B cell (primary cell): Measurements from ENCODE around the gene TF. TPM values are rescaled to one million over a fixed set of nuclear protein-coding genes. Genes with fewer than 3 reads are reported as not detected.

ENCODE experiments used
- ATAC-seq: fragments of 200-7000 bp; cut with Tn5 transposase; one replicate; pipeline ENCODE4 v1.10.0; 2021; ENCODE audit warnings: low read depth, mild to moderate bottlenecking, moderate number of reproducible peaks, moderate library complexity
- CTCF ChIA-PET: fragments of 350-600 bp; sonication (Branson Sonifier 250); formaldehyde crosslinking; loops from one replicate; lab custom pipeline; 2021; ENCODE audit warnings: antibody characterized with exemption, inconsistent platforms; lab: Charles Lee
- POLR2A ChIA-PET: fragments of 350-600 bp; sonication (Branson Sonifier 250); formaldehyde crosslinking; loops from one replicate; lab custom pipeline; 2021; ENCODE audit warnings: antibody characterized with exemption; lab: Charles Lee
- DNase-seq: peaks from one replicate; pipeline ENCODE4 v3.0.0; 2013
- H2AFZ ChIP-seq: 2 replicates; pipeline ENCODE4 v1.6.1; 2012; ENCODE audit warnings: mild to moderate bottlenecking, low read depth, low read length; ENCODE audit not compliant: insufficient read depth, poor library complexity, severe bottlenecking
- H3K27ac ChIP-seq, 2 donors: 1 replicate in 1 of 2; 2 replicates in 1 of 2; pipeline ENCODE4 v1.5.1; 2012 to 2013; ENCODE audit warnings: low read length in 2 of 2, mild to moderate bottlenecking in 2 of 2, moderate library complexity in 1 of 2
- H3K27me3 ChIP-seq, 4 experiments: fragments of 200-600 bp in 1 of 4; sonication (generic) in 1 of 4; replicated peaks in 1 of 4; 1 replicate in 2 of 4; 2 replicates in 2 of 4; pipeline versions ENCODE4 v1.6.1 to v1.7.0; 2013 to 2016; ENCODE audit warnings: low read length in 3 of 4, mild to moderate bottlenecking in 2 of 4, mixed read lengths in 1 of 4, moderate library complexity in 1 of 4; ENCODE audit not compliant: insufficient read depth in 4 of 4, control insufficient read depth in 3 of 4; ENCODE audit errors: control extremely low read depth in 1 of 4
- H3K36me3 ChIP-seq, 2 experiments: replicated peaks in 1 of 2; 1 replicate in 1 of 2; 2 replicates in 1 of 2; pipeline versions ENCODE4 v1.6.1 to v1.7.1; 2013; ENCODE audit warnings: low read length in 1 of 2; ENCODE audit not compliant: insufficient read depth in 2 of 2, control insufficient read depth in 1 of 2; ENCODE audit errors: control extremely low read depth in 1 of 2, extremely low read depth in 1 of 2
- H3K4me1 ChIP-seq, 2 donors: fragments of 200-600 bp in 1 of 2; sonication (generic) in 1 of 2; 1 replicate in 1 of 2; 2 replicates in 1 of 2; pipeline versions ENCODE4 v1.5.1 to v1.6.1; 2013 to 2017; ENCODE audit warnings: low read length in 2 of 2; ENCODE audit not compliant: control insufficient read depth in 2 of 2, insufficient read depth in 2 of 2
- H3K4me2 ChIP-seq: replicated peaks from 2 replicates; pipeline ENCODE3; 2012; ENCODE audit warnings: mild to moderate bottlenecking, low read depth, low read length; ENCODE audit not compliant: poor library complexity, severe bottlenecking
- H3K4me3 ChIP-seq, 5 experiments: fragments of 200-600 bp in 1 of 5; sonication (generic) in 1 of 5; 1 replicate in 3 of 5; 2 replicates in 2 of 5; pipeline versions ENCODE4 v1.5.1 to v1.7.0; 2011 to 2016; ENCODE audit warnings: low read length in 4 of 5, mild to moderate bottlenecking in 4 of 5, low read depth in 2 of 5, control low read depth in 1 of 5, moderate library complexity in 1 of 5; ENCODE audit not compliant: insufficient read depth in 1 of 5; ENCODE audit errors: control extremely low read depth in 1 of 5, extremely low read depth in 1 of 5
- H3K79me2 ChIP-seq: fragments of 200-600 bp; sonication (generic); one replicate; pipeline ENCODE4 v1.6.0; 2016; ENCODE audit warnings: low read length; ENCODE audit not compliant: control insufficient read depth, insufficient read depth
- H3K9ac ChIP-seq: fragments of 200-600 bp; sonication (generic); 2 replicates; pipeline ENCODE4 v1.6.1; 2017; ENCODE audit warnings: mild to moderate bottlenecking, low read length, moderate library complexity
- H3K9me3 ChIP-seq, 3 donors: one replicate each; pipeline versions ENCODE4 v1.6.1 to v1.7.1; 2013; ENCODE audit warnings: low read length in 2 of 3; ENCODE audit not compliant: control insufficient read depth in 2 of 3, insufficient read depth in 1 of 3; ENCODE audit errors: control extremely low read depth in 1 of 3
- H4K20me1 ChIP-seq: 2 replicates; pipeline ENCODE4 v1.6.0; 2012; ENCODE audit warnings: mild to moderate bottlenecking, low read length; ENCODE audit not compliant: insufficient read depth, control insufficient read depth, poor library complexity, severe bottlenecking
- H3K27ac Mint-ChIP-seq: one replicate; pipeline ENCODE4 v1.8.0; 2021; ENCODE audit warnings: mixed read lengths
- H3K27me3 Mint-ChIP-seq: one replicate; pipeline ENCODE4 v1.8.0; 2021; ENCODE audit warnings: mixed read lengths
- H3K4me1 Mint-ChIP-seq: one replicate; pipeline ENCODE4 v1.8.0; 2021; ENCODE audit warnings: mixed read lengths
- H3K4me3 Mint-ChIP-seq: one replicate; pipeline ENCODE4 v1.8.0; 2021; ENCODE audit warnings: mixed read lengths
- H3K9me3 Mint-ChIP-seq: one replicate; pipeline ENCODE4 v1.8.0; 2022; ENCODE audit warnings: mixed read lengths; ENCODE audit not compliant: insufficient read depth
- EZH2 ChIP-seq: IDR thresholded peaks from 2 replicates; pipeline ENCODE4 v1.6.1; 2012; ENCODE audit warnings: borderline replicate concordance, low read depth, mild to moderate bottlenecking, moderate library complexity, low read length; ENCODE audit not compliant: insufficient read depth, poor library complexity, severe bottlenecking
- WGBS: methylation state at CpG from one replicate; pipeline ENCODE4 v1.1.5; 2013; ENCODE audit warnings: missing lambda C conversion rate; ENCODE audit not compliant: insufficient coverage; 5-methylcytosine and 5-hydroxymethylcytosine counted together
- intact Hi-C: fragments of 100-400 bp; cut with micrococcal nuclease; formaldehyde crosslinking; loops from one replicate; pipeline ENCODE4 v1.10.0; 2022
- polyA plus RNA-seq: library from polyadenylated mRNA; depleted of rRNA; stranded (reverse); fragments of >200 nt; gene quantifications from 2 replicates; pipeline ENCODE4 v1.2.3, GENCODE V29; 2012
- total RNA-seq, 2 donors: library from RNA; stranded (reverse); fragments of 120-200 nt in 1 of 2; gene quantifications; 1 replicate in 1 of 2; 2 replicates in 1 of 2; pipeline versions ENCODE4 v1.2.3 to v1.2.4, GENCODE V29; 2013 to 2022
- TF ChIP-seq, protein P1 (sequence below): fragments of 200-600 bp; IDR thresholded peaks from one replicate; pipeline ENCODE4 v1.8.0; 2022; ENCODE audit warnings: antibody characterized with exemption, mild to moderate bottlenecking

Gene TF
- total and polyA plus RNA-seq, 2 donors (not counting 1 experiment from before 2014, with no cell fraction given) = 0.27 to 0.37 TPM

DNA sequence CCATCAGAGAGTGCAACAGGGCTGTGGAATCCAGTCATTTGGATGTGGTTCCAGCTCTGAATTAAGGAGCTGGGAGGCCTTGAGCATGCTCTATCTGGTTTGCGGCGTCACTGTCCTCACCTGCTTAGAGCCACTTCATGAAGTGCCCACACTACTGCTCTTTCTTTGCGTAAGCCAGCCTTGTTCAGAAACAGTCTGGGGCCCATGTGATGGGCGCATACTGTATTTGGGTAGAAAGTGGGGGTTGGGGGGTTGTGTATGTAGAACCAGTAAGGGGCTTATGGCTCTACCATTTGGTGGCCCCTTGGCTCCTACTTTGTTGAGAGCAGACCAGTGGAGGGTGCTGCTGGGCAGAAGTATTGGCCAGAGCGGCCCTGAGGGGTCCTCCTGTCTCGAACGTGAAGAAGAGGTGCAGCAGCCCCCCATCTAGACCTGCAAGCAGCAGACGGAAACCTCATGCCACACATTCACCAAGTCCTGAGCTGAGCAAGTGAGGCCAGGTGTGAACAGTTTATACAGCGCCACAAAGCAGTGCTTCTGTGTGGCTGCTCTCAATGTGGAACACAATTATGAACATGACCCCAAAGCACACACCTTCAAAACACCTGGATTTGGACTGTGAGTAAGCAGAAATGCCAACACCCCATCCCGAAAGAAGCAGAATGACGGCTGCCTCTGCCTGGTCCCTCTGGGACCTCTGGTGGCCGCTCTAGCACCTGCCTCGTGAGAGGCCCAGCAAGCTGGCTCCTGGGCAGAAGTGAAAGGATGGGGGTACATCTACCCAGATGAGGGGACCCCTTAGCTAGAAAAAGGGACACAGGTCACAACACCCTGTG is 86.0 kb downstream of the TF start:
- intact Hi-C loops = no loop called here
- no peaks in the 10 kb centered on the region for H3K9me3 Mint-ChIP-seq
- CTCF ChIA-PET = interaction anchor here (1.4 kb wide), 1 partner anchor 12 kb away, joined by 3 read pairs; no protein-coding TSS in a partner anchor
- no peaks in the 10 kb centered on the region for H3K79me2 ChIP-seq
- no peaks in the 10 kb centered on the region for H3K36me3 ChIP-seq
- peaks cover 6% of the 10 kb centered on the region for H3K27me3 Mint-ChIP-seq
- TF ChIP-seq, protein P1, sequence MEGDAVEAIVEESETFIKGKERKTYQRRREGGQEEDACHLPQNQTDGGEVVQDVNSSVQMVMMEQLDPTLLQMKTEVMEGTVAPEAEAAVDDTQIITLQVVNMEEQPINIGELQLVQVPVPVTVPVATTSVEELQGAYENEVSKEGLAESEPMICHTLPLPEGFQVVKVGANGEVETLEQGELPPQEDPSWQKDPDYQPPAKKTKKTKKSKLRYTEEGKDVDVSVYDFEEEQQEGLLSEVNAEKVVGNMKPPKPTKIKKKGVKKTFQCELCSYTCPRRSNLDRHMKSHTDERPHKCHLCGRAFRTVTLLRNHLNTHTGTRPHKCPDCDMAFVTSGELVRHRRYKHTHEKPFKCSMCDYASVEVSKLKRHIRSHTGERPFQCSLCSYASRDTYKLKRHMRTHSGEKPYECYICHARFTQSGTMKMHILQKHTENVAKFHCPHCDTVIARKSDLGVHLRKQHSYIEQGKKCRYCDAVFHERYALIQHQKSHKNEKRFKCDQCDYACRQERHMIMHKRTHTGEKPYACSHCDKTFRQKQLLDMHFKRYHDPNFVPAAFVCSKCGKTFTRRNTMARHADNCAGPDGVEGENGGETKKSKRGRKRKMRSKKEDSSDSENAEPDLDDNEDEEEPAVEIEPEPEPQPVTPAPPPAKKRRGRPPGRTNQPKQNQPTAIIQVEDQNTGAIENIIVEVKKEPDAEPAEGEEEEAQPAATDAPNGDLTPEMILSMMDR = no peak
- no peak for TF ChIP-seq EZH2
- no peaks in the 10 kb centered on the region for H3K4me1 ChIP-seq
- no peak overlapping the region for H2AFZ ChIP-seq
- H3K9me3 ChIP-seq = no peaks in the 10 kb centered on the region
- no peak overlapping the region for H3K9ac ChIP-seq
- no peaks in the 10 kb centered on the region for H4K20me1 ChIP-seq
- ATAC-seq = no peak
- H3K4me3 Mint-ChIP-seq = no peak overlapping the region
- 77% methylated on average over 11 of the region's 13 CpGs for WGBS
- no peaks in the 10 kb centered on the region for H3K4me1 Mint-ChIP-seq
- no peak overlapping the region for H3K27ac Mint-ChIP-seq
- H3K27me3 ChIP-seq = no peaks in the 10 kb centered on the region
- no peak overlapping the region for H3K4me3 ChIP-seq
- no peak for DNase-seq
- no peak overlapping the region for H3K27ac ChIP-seq
- no peak overlapping the region for H3K4me2 ChIP-seq
- POLR2A ChIA-PET = no interaction called here

DNA sequence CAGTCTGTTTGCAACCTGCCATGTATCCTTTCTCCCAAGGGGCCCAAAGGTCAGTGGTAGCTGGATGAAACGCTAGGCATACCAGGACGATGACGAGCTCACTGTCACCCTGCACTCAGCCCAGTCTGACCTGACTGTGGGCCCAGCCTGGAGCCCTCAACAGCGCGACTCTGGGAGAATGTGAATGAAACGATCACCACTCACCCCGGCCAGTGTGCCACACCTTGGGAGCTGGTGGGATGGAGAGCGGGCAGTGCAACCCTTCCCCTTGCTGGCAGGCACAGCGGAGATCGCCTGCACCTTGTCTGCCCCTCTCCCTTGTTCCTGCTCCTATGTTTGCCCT is 86.6 kb downstream of the TF start:
- 98% methylated on average over 10 of the region's 10 CpGs for WGBS
- no peaks in the 10 kb centered on the region for H3K36me3 ChIP-seq
- no peaks in the 10 kb centered on the region for H4K20me1 ChIP-seq
- no peaks in the 10 kb centered on the region for H3K27me3 ChIP-seq
- no peak overlapping the region for H3K4me3 ChIP-seq
- H3K27ac ChIP-seq = no peak overlapping the region
- POLR2A ChIA-PET = interaction anchor here (0.6 kb wide), 1 partner anchor 349 kb away, joined by 5 read pairs; no protein-coding TSS in a partner anchor
- H3K4me3 Mint-ChIP-seq = no peak overlapping the region
- no peaks in the 10 kb centered on the region for H3K79me2 ChIP-seq
- CTCF ChIA-PET = interaction anchor here (1.4 kb wide), 1 partner anchor 13 kb away, joined by 3 read pairs; no protein-coding TSS in a partner anchor
- no peak overlapping the region for H3K27ac Mint-ChIP-seq
- no peak overlapping the region for H2AFZ ChIP-seq
- no peaks in the 10 kb centered on the region for H3K4me1 ChIP-seq
- intact Hi-C loops = no loop called here
- H3K9ac ChIP-seq = no peak overlapping the region
- H3K27me3 Mint-ChIP-seq = peaks cover 6% of the 10 kb centered on the region
- no peaks in the 10 kb centered on the region for H3K4me1 Mint-ChIP-seq
- DNase-seq (no peak), ATAC-seq (no peak)
- H3K9me3 ChIP-seq = no peaks in the 10 kb centered on the region
- TF ChIP-seq, protein P1 = no peak
- TF ChIP-seq EZH2 = no peak
- H3K4me2 ChIP-seq = no peak overlapping the region
- no peaks in the 10 kb centered on the region for H3K9me3 Mint-ChIP-seq
